ENCODE results near the gene RPL18A. TPM values are rescaled to one million over a fixed set of nuclear protein-coding genes. Genes with fewer than 3 reads are reported as not detected.
"Not testable (repeated sequence)": the region's sequence is repeated elsewhere in the genome, so short reads cannot be mapped to it uniquely, and the experiment has no call there.

Gene RPL18A
- total RNA-seq, 1 donor from 2014 or later, result 1,378 TPM

DNA sequence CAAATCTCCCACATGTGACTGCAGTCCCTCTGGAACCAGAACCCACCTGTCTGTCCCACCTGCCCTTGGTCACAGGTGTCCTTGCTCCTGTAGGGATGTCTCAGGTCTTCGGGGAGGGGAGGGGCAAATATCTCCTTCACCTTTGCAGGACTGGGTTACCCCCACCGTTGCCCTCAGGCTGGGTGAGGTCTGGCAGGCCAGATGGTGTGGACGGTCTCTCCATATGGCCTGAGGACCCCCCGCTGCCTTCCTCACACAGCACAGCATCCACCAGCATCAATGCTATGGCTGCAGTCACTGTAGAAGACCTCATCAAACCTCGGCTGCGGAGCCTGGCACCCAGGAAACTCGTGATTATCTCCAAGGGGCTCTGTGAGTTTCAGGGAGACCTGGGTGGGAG is 22.0 kb downstream of the RPL18A start:
- Histone ChIP-seq H3K9me3 (no peaks in the 10 kb centered on the region), H3K36me3 (no peaks in the 10 kb centered on the region), H3K27ac (no peak overlapping the region), H3K27me3 (ENCODE audit: low read depth) (no peaks in the 10 kb centered on the region), H3K4me1 (no peaks in the 10 kb centered on the region), H3K4me3 (no peak overlapping the region)
- no peak for DNase-seq
- ATAC-seq, result no peak
- TF ChIP-seq CTCF (IDR thresholded peaks at IDR 0.05), result no peak
- intact Hi-C loops (cut with DNase I), result no loop called here

DNA sequence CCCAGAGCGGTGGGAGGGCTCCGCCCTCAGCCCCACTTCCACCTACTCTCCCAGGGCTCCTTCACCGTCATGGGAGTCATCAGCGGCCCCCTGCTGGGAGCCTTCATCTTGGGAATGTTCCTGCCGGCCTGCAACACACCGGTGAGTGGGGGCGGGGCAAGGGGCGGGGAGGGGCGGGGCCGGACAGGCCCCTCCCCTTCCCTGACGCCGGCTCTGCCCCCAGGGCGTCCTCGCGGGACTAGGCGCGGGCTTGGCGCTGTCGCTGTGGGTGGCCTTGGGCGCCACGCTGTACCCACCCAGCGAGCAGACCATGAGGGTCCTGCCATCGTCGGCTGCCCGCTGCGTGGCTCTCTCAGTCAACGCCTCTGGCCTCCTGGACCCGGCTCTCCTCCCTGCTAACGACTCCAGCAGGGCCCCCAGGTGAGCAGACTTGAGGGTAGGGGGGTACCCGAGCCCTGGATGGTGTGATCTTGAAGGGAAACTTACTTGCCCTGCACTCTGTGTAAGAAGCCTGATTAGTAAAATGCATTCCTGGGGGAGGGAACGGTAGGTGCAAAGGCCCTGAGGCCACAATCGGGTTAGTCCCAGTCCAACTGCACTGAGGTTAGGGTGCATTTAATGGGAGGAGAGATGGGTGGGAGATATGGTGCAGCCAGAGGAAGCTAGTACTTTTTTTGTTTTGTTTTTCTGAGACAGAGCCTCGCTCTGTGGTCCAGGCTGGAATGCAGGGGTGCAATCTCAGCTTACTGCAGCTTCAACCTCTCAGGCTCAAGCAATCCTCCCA is 24.1 kb downstream of the RPL18A start:
- ATAC-seq (no peak), DNase-seq (no peak)
- no peak overlapping the region for H3K27ac ChIP-seq
- TF ChIP-seq CTCF (IDR thresholded peaks at IDR 0.05), result no peak
- no peaks in the 10 kb centered on the region for H3K4me1 ChIP-seq
- no peak overlapping the region for H3K4me3 ChIP-seq
- no peaks in the 10 kb centered on the region for H3K9me3 ChIP-seq
- intact Hi-C loops (cut with DNase I), result no loop called here
- no peaks in the 10 kb centered on the region for H3K36me3 ChIP-seq
- H3K27me3 ChIP-seq (ENCODE audit: low read depth), result peaks cover 4% of the 10 kb centered on the region

GRCh38 chr19:17886515-17886914 is 26.8 kb downstream of the RPL18A start:
- Histone ChIP-seq H3K4me1 (no peaks in the 10 kb centered on the region), H3K27ac (no peak overlapping the region), H3K4me3 (no peak overlapping the region), H3K27me3 (ENCODE audit: low read depth) (peaks cover 10% of the 10 kb centered on the region), H3K9me3 (no peaks in the 10 kb centered on the region), H3K36me3 (no peaks in the 10 kb centered on the region)
- DNase-seq (no peak), ATAC-seq (no peak)
- intact Hi-C loops (cut with DNase I), result no loop called here
- TF ChIP-seq CTCF (IDR thresholded peaks at IDR 0.05), result no peak

- H3K4me1 ChIP-seq; ATAC-seq; H3K27ac ChIP-seq; H3K4me3 ChIP-seq; intact Hi-C loops (cut with DNase I); DNase-seq; H3K36me3 ChIP-seq; H3K9me3 ChIP-seq: not testable (repeated sequence)
- peaks cover 10% of the 10 kb centered on the region for H3K27me3 ChIP-seq (ENCODE audit: low read depth)
These were observed 27.5 kb downstream of the RPL18A start for GRCh38 chr19:17887221-17887620.

GRCh38 chr19:17888260-17888659 is 28.6 kb downstream of the RPL18A start:
- Histone ChIP-seq H3K27me3 (ENCODE audit: low read depth) (peaks cover 11% of the 10 kb centered on the region), H3K27ac (no peak overlapping the region), H3K4me1 (no peaks in the 10 kb centered on the region), H3K9me3 (no peaks in the 10 kb centered on the region), H3K4me3 (no peak overlapping the region), H3K36me3 (no peaks in the 10 kb centered on the region)
- ATAC-seq, result no peak
- intact Hi-C loops (cut with DNase I), result no loop called here
- DNase-seq, result no peak
- no peak for TF ChIP-seq CTCF (IDR thresholded peaks at IDR 0.05)

DNA sequence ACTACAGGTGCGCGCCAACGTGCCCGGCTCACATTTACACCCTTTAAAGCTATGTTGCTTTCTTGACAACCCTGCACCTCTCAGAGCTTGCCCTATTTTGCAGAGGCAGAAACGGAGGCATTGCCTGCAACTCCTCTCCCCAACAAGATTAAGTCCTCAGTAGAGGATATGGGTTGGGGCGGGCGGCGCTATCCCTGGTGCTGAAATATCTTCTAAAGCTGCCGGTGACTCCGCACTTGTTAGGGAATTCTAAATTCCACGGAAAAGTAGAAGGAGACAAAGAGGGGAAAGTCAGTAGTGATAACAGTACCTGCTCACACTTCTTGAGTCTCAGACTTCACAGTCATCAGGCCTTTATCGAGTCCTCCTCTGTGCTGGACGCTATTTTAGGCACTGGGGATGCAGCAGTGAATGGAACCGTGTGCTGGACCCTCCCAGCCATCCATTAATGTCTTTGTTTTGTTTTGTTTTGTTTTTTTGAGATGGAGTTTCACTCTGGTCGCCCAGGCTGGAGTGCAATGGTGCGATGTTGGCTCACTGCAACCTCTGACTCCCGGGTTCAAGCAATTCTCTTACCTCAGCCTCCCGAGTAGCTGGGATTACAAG is 30.0 kb downstream of the RPL18A start:
- DNase-seq, result no peak

More for the DNA sequence above, 30.0 kb downstream of the RPL18A start:
- no peak for TF ChIP-seq CTCF (IDR thresholded peaks at IDR 0.05)
- Histone ChIP-seq H3K27me3 (ENCODE audit: low read depth) (peaks cover 19% of the 10 kb centered on the region), H3K4me1 (no peaks in the 10 kb centered on the region), H3K4me3 (no peak overlapping the region), H3K9me3 (no peaks in the 10 kb centered on the region), H3K36me3 (no peaks in the 10 kb centered on the region), H3K27ac (no peak overlapping the region)
- ATAC-seq, result peak; percentile 30 to 54
- intact Hi-C loops (cut with DNase I), result no loop called here
